GM12874 (cell line): ENCODE data around the gene STN1.

Source experiments
- CTCF ChIP-seq: IDR thresholded peaks from 2 replicates; pipeline ENCODE4 v1.5.1; 2011; ENCODE audit warnings: low read depth, mild to moderate bottlenecking, control low read depth, low read length, moderate library complexity; ENCODE audit not compliant: insufficient read depth

Gene STN1

GRCh38 chr10:103895411-103896186, 22.4 kb downstream of the STN1 start:
- no peak for TF ChIP-seq CTCF

GRCh38 chr10:103894441-103894864, 23.5 kb downstream of the STN1 start:
- no peak for TF ChIP-seq CTCF

- no peak for TF ChIP-seq CTCF
Measured at GRCh38 chr10:103893817-103894216, 24.2 kb downstream of the STN1 start.

GRCh38 chr10:103892181-103892580, 25.8 kb downstream of the STN1 start:
- TF ChIP-seq CTCF: no peak

- TF ChIP-seq CTCF: no peak
Measured at GRCh38 chr10:103890688-103891087, 27.3 kb downstream of the STN1 start.

- TF ChIP-seq CTCF: no peak
Measured at GRCh38 chr10:103890194-103890658, 27.8 kb downstream of the STN1 start.

- TF ChIP-seq CTCF: no peak
Measured at GRCh38 chr10:103889121-103889720, 28.8 kb downstream of the STN1 start.
